Pancreas (tissue), 10 donors: ENCODE data around the gene ATP8B1. TPM values are rescaled to one million over a fixed set of nuclear protein-coding genes. Genes with fewer than 3 reads are reported as not detected.

Experiments used
- ATAC-seq, 4 donors: fragments of 200-7000 bp; cut with Tn5 transposase; one replicate each; pipeline versions ENCODE4 v1.8.0 to v1.9.1; 2020; ENCODE audit warnings: mild to moderate bottlenecking in 4 of 4, moderate library complexity in 4 of 4
- DNase-seq, 6 donors: peaks; one replicate each; pipeline ENCODE4 v3.0.0-alpha.2; 2020
- FAIRE-seq: peaks from 2 replicates; lab custom pipeline; 2012; peaks lifted over from hg19 to GRCh38; lab: Jason Lieb, UNC
- H3K27ac ChIP-seq, 4 donors: fragments of 200-600 bp; sonication (generic); 1 replicate in 3 of 4; 2 replicates in 1 of 4; pipeline versions ENCODE4 v1.5.0 to v1.8.0; 2020
- H3K27me3 ChIP-seq, 4 donors: fragments of 200-600 bp; one replicate each; pipeline ENCODE4 v1.8.0; 2021
- H3K36me3 ChIP-seq, 3 donors: fragments of 200-600 bp; sonication (generic) in 1 of 3; one replicate each; pipeline versions ENCODE4 v1.5.0 to v1.8.0; 2020 to 2021
- H3K4me1 ChIP-seq, 3 donors: fragments of 200-600 bp; one replicate each; pipeline ENCODE4 v1.8.0; 2021
- H3K4me3 ChIP-seq, 4 donors: fragments of 200-600 bp; sonication (generic) in 2 of 4; one replicate each; pipeline versions ENCODE4 v1.5.0 to v1.8.0; 2020 to 2021
- H3K9me3 ChIP-seq, 4 donors: fragments of 200-600 bp; one replicate each; pipeline ENCODE4 v1.8.0; 2021
- WGBS, 2 donors: extraction: QIAGEN DNeasy Blood & Tissue Kit; methylation state at CpG; one replicate each; pipeline ENCODE4 v1.1.7; 2013; 5-methylcytosine and 5-hydroxymethylcytosine counted together
- intact Hi-C, 3 donors: fragments of 100-400 bp; cut with DNase I; formaldehyde crosslinking; loops; one replicate each; pipeline versions ENCODE4 v1.11.1 to v1.14.2; 2022
- polyA plus RNA-seq, 2 donors: library from polyadenylated mRNA; stranded (reverse); fragments of 200-250 nt; gene quantifications; one replicate each; pipeline ENCODE4 v1.2.3, GENCODE V29; 2013
- total RNA-seq, 6 donors: library from RNA; stranded (reverse); fragmentation: NEBNext Ultra II Directional in 4 of 6; extraction: Animal tissue kit (Norgen Biotek cat#: 25700) in 4 of 6; gene quantifications; one replicate each; pipeline versions ENCODE4 v1.2.1 to v1.2.4, GENCODE V29; 2021 to 2023
- TF ChIP-seq, protein P1 (sequence below), 4 donors: fragments of 200-600 bp; sonication (generic) in 3 of 4; IDR thresholded peaks; one replicate each; pipeline versions ENCODE4 v1.5.0 to v1.8.0; 2021; ENCODE audit warnings: antibody characterized with exemption in 4 of 4
- donor health status: healthy with polysubstance abuse.
- donor health status: DM: no; HTN: no; CAD: no; lungs with moderate emphysema.
- donor health status: DM: no; HTN: no; CAD: no.
- donor health status: control.
- donor health status: control.
- donor health status: Bipolar disorder and iron deficiency.
- donor health status: DM: yes; HTN: yes; CAD: no.
- donor health status: DM: no; HTN: no; CAD: no.
- donor health status: DM: no; HTN: no; CAD: no.
- donor health status: DM: yes; HTN: yes; CAD: no.

The ATP8B1 gene
- total and polyA plus RNA-seq, 8 donors = 8.0 to 44.8 (median 36.9) TPM

DNA sequence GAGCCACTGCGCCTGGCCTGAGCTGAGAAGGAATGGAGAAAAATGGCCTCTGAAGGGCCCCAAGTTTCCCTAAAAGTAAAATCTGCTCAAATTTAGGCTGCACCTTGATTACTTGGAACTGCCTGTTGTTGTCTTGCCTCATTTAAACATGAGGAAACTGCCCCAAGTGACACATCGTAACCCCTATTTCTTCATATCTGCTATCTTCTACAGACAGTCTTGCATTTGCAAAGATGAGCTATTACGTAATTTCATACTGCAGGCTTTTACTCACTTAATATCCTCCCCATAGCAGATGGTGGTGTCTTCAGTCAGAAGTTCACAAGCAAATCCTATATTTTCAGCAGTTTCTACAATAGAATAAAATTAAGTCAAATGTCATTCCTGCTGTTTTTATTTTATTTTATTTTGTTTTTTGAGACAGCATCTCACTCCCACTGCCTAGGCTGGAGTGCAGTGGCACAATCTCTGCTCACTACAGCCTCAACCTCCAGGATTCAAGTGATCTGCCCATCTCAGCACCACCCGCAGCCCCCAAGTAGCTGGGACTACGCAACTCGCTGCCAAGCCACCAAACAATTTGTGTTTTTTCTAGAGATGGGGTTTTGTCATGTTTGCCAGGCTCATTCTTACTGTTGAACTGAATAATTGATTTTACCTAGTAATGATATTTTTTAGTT lies 136.2 kb downstream of the ATP8B1 start:
- WGBS, 2 donors = 80 to 95% methylated on average over 6 of the region's 6 CpGs
- Histone ChIP-seq H3K9me3 (no peaks in the 10 kb centered on the region), H3K4me1 (no peaks in the 10 kb centered on the region), H3K36me3 (peaks cover 0 to 28% (median 5%) of the 10 kb centered on the region in 3 donors), H3K27ac (no peak overlapping the region), H3K27me3 (no peaks in the 10 kb centered on the region), H3K4me3 (no peak overlapping the region)
- FAIRE-seq (no peak), DNase-seq (no peak), ATAC-seq (peak in 3 of 4 donors; percentile 43 to 78 (median 68))
- intact Hi-C loops = no loop called here
- TF ChIP-seq, protein P1, sequence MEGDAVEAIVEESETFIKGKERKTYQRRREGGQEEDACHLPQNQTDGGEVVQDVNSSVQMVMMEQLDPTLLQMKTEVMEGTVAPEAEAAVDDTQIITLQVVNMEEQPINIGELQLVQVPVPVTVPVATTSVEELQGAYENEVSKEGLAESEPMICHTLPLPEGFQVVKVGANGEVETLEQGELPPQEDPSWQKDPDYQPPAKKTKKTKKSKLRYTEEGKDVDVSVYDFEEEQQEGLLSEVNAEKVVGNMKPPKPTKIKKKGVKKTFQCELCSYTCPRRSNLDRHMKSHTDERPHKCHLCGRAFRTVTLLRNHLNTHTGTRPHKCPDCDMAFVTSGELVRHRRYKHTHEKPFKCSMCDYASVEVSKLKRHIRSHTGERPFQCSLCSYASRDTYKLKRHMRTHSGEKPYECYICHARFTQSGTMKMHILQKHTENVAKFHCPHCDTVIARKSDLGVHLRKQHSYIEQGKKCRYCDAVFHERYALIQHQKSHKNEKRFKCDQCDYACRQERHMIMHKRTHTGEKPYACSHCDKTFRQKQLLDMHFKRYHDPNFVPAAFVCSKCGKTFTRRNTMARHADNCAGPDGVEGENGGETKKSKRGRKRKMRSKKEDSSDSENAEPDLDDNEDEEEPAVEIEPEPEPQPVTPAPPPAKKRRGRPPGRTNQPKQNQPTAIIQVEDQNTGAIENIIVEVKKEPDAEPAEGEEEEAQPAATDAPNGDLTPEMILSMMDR (IDR thresholded peaks at IDR 0.05) = no peak

DNA sequence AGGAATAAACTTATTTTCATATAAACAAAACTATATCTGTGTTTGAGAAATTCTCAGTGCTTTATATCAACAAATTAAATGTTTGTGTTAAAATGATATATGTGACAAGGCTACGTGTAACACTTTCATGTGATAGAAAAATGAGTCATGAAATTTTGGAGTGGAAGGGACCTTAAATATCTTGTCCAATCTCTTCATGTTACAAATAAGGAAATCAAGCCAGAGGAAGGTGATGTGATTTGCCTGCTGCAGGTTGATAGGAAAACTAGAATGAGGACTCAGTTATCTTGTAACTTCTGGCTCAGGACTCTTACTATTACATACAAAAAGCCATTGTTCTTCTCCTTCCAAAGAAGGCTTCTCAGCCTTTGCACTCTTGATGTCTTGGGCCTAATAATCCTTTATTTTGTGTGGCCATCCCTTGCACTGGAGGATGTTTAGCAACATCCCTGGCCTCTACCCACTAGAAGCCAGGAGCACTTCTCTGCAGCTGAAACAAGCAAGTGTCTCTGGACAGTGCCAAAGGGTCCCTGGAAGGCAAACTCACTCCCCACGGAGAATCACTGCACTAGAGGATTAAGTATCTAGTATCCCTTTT lies 138.4 kb downstream of the ATP8B1 start:
- TF ChIP-seq, protein P1 (IDR thresholded peaks at IDR 0.05) = no peak
- Histone ChIP-seq H3K9me3 (no peaks in the 10 kb centered on the region), H3K27me3 (no peaks in the 10 kb centered on the region), H3K36me3 (peaks cover 0 to 40% (median 13%) of the 10 kb centered on the region in 3 donors), H3K4me1 (no peaks in the 10 kb centered on the region), H3K4me3 (no peak overlapping the region), H3K27ac (no peak overlapping the region)
- intact Hi-C loops = no loop called here
- WGBS, 2 donors = 20 to 65% methylated on average over 2 of the region's 2 CpGs
- no peak for ATAC-seq
- no peak for DNase-seq
- FAIRE-seq = no peak

DNA sequence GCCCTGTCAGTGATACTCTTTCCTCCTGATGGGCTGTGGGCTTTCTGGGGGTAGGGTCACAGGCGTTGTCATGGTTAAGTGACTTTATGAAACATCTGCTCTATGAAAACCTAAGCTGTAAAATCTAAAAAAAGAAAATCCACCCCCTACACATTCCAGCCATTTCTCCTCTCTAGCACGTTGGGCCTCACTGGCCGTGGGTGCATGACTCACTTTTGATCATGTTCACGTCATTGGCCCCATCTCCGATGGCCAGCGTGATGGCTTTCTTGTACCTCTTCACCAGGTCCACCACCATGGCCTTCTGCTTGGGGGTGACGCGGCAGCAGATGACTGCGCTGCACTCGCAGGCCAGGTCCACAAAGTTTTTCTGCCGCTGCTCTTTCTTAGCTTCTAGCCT lies 142.2 kb downstream of the ATP8B1 start:
- no peak for FAIRE-seq
- no peak overlapping the region for H3K27ac ChIP-seq
- TF ChIP-seq, protein P1 (IDR thresholded peaks at IDR 0.05) = no peak
- intact Hi-C loops = no loop called here
- no peaks in the 10 kb centered on the region for H3K4me1 ChIP-seq
- H3K9me3 ChIP-seq = no peaks in the 10 kb centered on the region
- H3K4me3 ChIP-seq = no peak overlapping the region
- no peaks in the 10 kb centered on the region for H3K27me3 ChIP-seq
- 98 to 99% methylated on average over 11 of the region's 11 CpGs for WGBS, 2 donors
- peaks cover 0 to 44% (median 8%) of the 10 kb centered on the region in 3 donors for H3K36me3 ChIP-seq
- DNase-seq = no peak
- ATAC-seq = no peak

DNA sequence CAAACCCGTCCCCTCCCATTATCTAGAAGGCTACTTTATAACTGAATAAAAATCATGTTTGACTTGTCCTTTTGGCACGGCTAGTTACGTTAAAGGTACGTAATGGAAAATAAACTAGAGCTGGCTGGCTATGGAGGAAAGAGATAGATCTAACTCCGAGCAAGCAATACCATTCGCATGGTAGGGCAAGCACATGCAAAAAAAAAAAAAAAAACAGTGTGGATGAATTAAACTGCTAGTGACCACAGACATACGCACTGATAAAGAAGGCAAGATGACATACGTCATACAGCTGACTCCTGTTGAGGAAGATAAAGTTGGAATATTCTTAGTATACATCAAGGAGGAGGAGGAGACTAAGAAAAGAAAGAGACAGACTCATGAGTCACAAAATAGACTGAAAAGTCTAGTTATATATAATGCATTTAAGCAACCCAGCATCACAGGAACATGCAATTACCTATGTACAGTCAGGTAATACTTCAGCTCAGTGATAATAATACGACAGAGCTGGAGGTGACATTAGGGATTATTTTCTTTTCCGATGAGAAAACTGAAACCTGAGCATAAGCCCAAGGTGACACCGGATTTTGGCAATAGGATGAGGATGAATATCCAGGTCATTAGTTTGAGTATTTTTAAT lies 143.5 kb downstream of the ATP8B1 start:
- H3K4me3 ChIP-seq = no peak overlapping the region
- intact Hi-C loops = no loop called here
- TF ChIP-seq, protein P1 (IDR thresholded peaks at IDR 0.05) = no peak
- H3K9me3 ChIP-seq = no peaks in the 10 kb centered on the region
- no peaks in the 10 kb centered on the region for H3K4me1 ChIP-seq
- H3K36me3 ChIP-seq = peaks cover 0 to 58% (median 8%) of the 10 kb centered on the region in 3 donors
- no peak for FAIRE-seq
- no peak overlapping the region for H3K27ac ChIP-seq
- 66 to 74% methylated on average over 11 of the region's 11 CpGs for WGBS, 2 donors
- no peaks in the 10 kb centered on the region for H3K27me3 ChIP-seq
- DNase-seq = no peak
- peak in 3 of 4 donors; percentile 33 to 37 (median 35) for ATAC-seq
